Endothelial cell of umbilical vein (primary cell): ENCODE results near the gene CPT1A. TPM values are rescaled to one million over a fixed set of nuclear protein-coding genes. Genes with fewer than 3 reads are reported as not detected.

ENCODE experiments used
- BruUV-seq: library from RNA; stranded (reverse); fragments of 400-500 nt; replicated peaks from 2 replicates; lab custom pipeline; 2021; lab: Mats Ljungman, UMichigan
- CTCF ChIA-PET: fragments of 300-600, 350-600 bp; sonication (Branson Sonifier 250); formaldehyde crosslinking; loops from one replicate; lab custom pipeline; 2021; ENCODE audit warnings: antibody characterized with exemption, inconsistent platforms; lab: Charles Lee
- POLR2A ChIA-PET: fragments of 300-600, 350-600 bp; sonication (Branson Sonifier 250); formaldehyde crosslinking; loops from one replicate; lab custom pipeline; 2021; ENCODE audit warnings: antibody characterized with exemption, inconsistent platforms; lab: Charles Lee
- DNase-seq: peaks from one replicate; pipeline ENCODE4 v3.0.0-alpha.2; 2011; ENCODE audit warnings: low read depth, low spot score
- FAIRE-seq: peaks from 2 replicates; lab custom pipeline; 2011; peaks lifted over from hg19 to GRCh38; lab: Jason Lieb, UNC
- H2AFZ ChIP-seq: 2 replicates; pipeline ENCODE4 v1.6.0; 2012; ENCODE audit warnings: low read depth, low read length, control low read depth, inconsistent platforms
- H3K27ac ChIP-seq: 2 replicates; pipeline ENCODE4 v1.5.1; 2011; ENCODE audit warnings: low read depth, mild to moderate bottlenecking, control low read depth, low read length, moderate library complexity; ENCODE audit not compliant: insufficient read depth
- H3K27me3 ChIP-seq, 2 experiments: 2 replicates each; pipeline versions ENCODE4 v1.6.0 to v1.6.1; 2011; ENCODE audit warnings: low read length in 2 of 2, mixed read lengths in 1 of 2; ENCODE audit not compliant: control insufficient read depth in 2 of 2, insufficient read depth in 2 of 2
- H3K36me3 ChIP-seq, 2 experiments: 2 replicates in 1 of 2; 3 replicates in 1 of 2; pipeline ENCODE4 v1.5.1; 2011; ENCODE audit warnings: low read length in 2 of 2, mild to moderate bottlenecking in 1 of 2, moderate library complexity in 1 of 2; ENCODE audit not compliant: control insufficient read depth in 2 of 2, insufficient read depth in 2 of 2; ENCODE audit errors: extremely low read depth in 1 of 2
- H3K4me1 ChIP-seq: 3 replicates; pipeline ENCODE4 v1.5.1; 2011; ENCODE audit warnings: mild to moderate bottlenecking, low read length; ENCODE audit not compliant: control insufficient read depth, insufficient read depth; ENCODE audit errors: extremely low read depth
- H3K4me2 ChIP-seq: 2 replicates; pipeline ENCODE4 v1.6.1; 2011; ENCODE audit warnings: low read length, control low read depth, mixed read lengths; ENCODE audit not compliant: insufficient read depth
- H3K4me3 ChIP-seq, 3 experiments: fragments of 200-600 bp in 1 of 3; sonication (generic), shearing (Covaris generic) in 1 of 3; replicated peaks in 1 of 3; 2 replicates each; pipeline ENCODE4 v1.5.1; 2011 to 2016; ENCODE audit warnings: control low read depth in 3 of 3, low read length in 3 of 3, mild to moderate bottlenecking in 2 of 3, inconsistent platforms in 1 of 3, low read depth in 1 of 3, moderate library complexity in 1 of 3; ENCODE audit not compliant: insufficient read depth in 1 of 3
- H3K79me2 ChIP-seq: 2 replicates; pipeline ENCODE4 v1.6.0; 2012; ENCODE audit warnings: low read length, inconsistent platforms; ENCODE audit not compliant: control insufficient read depth, insufficient read depth
- H3K9ac ChIP-seq: replicated peaks from 2 replicates; pipeline ENCODE3; 2011; ENCODE audit warnings: low read length, control low read depth; ENCODE audit not compliant: insufficient read depth; ENCODE audit errors: extremely low read depth
- H3K9me1 ChIP-seq: replicated peaks from 3 replicates; pipeline ENCODE4 v1.6.0; 2011; ENCODE audit warnings: mild to moderate bottlenecking, low read length; ENCODE audit not compliant: control insufficient read depth, insufficient read depth; ENCODE audit errors: extremely low read depth
- H3K9me3 ChIP-seq: replicated peaks from 2 replicates; pipeline ENCODE4 v1.5.1; 2012; ENCODE audit warnings: low read length, inconsistent platforms; ENCODE audit not compliant: control insufficient read depth, insufficient read depth
- H4K20me1 ChIP-seq: replicated peaks from 2 replicates; pipeline ENCODE3; 2011; ENCODE audit warnings: mild to moderate bottlenecking, low read length; ENCODE audit not compliant: control insufficient read depth, insufficient read depth; ENCODE audit errors: extremely low read depth
- MYC ChIP-seq: IDR thresholded peaks from one replicate; pipeline ENCODE4 v1.6.1; 2011; ENCODE audit warnings: mild to moderate bottlenecking, low read depth, low read length
- POLR2A ChIP-seq: IDR thresholded peaks from 2 replicates; pipeline ENCODE4 v1.6.1; 2012; ENCODE audit warnings: low read depth, mild to moderate bottlenecking, control low read depth, low read length
- POLR2AphosphoS5 ChIP-seq: IDR thresholded peaks from 2 replicates; pipeline ENCODE4 v1.6.1; 2012; ENCODE audit warnings: low read depth, mild to moderate bottlenecking, control low read depth, low read length, moderate library complexity; ENCODE audit not compliant: insufficient read depth
- dilution Hi-C: fragments of 300-500 bp; cut with MboI; formaldehyde crosslinking; loops from one replicate; pipeline ENCODE4 v1.15.0; 2019; ENCODE audit warnings: low sequenced_read_pairs; ENCODE audit not compliant: extremely low pct_ligation_motif_present
- intact Hi-C: fragments of 100-400 bp; cut with micrococcal nuclease; formaldehyde crosslinking; loops from one replicate; pipeline ENCODE4 v1.10.0; 2022
- polyA plus RNA-seq, 4 experiments: library from polyadenylated mRNA; depleted of rRNA in 3 of 4; stranded (reverse) in 3 of 4; unstranded in 1 of 4; fragments of >200 nt; gene quantifications; 2 replicates each; pipeline versions ENCODE4 v1.2.1 to v1.2.3, GENCODE V29; 2011 to 2012; ENCODE audit warnings: missing spikeins in 1 of 4
- total RNA-seq: library from RNA; stranded (reverse); gene quantifications from 2 replicates; pipeline ENCODE4 v1.2.3, GENCODE V29; 2021
- TF ChIP-seq, protein P1 (sequence below): IDR thresholded peaks from 2 replicates; pipeline ENCODE4 v1.6.1; 2011; ENCODE audit not compliant: insufficient read depth, insufficient read length

CPT1A gene
- total and polyA plus RNA-seq, 2 donors (not counting 3 experiments of a cell fraction or from before 2014, with no cell fraction given): 26.3 to 62.1 TPM

DNA sequence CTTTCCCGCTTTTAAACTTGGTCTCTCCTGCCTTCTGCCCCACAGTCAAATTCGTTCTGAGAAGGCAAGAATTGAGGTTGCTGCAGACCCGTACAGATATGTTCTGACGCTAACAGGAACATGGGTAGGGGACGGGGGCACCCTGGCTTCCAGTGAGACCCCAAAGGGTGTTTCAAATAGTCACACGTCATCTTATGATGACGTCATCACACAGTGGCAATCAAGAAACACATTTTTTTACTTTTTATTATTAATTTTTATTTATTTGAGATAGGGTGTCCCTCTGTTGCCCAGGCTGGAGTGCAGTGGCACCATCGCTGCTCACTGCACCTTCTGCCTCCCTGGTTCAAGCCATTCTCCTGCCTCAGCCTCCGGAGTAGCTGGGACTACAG, 67.5 kb downstream of the CPT1A start:
- no TSS peak for BruUV-seq
- Histone ChIP-seq H3K4me1 (no peaks in the 10 kb centered on the region), H3K9me1 (no peaks in the 10 kb centered on the region), H3K79me2 (no peaks in the 10 kb centered on the region), H3K9ac (no peak overlapping the region), H3K27me3 (no peaks in the 10 kb centered on the region), H3K27ac (no peak overlapping the region), H3K36me3 (peaks cover 8 to 50% of the 10 kb centered on the region in 2 experiments), H3K9me3 (no peaks in the 10 kb centered on the region), H3K4me2 (no peak overlapping the region), H4K20me1 (no peaks in the 10 kb centered on the region), H3K4me3 (no peak overlapping the region), H2AFZ (no peak overlapping the region)
- ChIA-PET CTCF (no interaction called here), POLR2A (no interaction called here)
- DNase-seq (no peak), FAIRE-seq (no peak)
- dilution Hi-C loops (no loop called here), intact Hi-C loops (no loop called here)
- TF ChIP-seq POLR2AphosphoS5: no peak
- no peak for TF ChIP-seq MYC
- TF ChIP-seq, protein P1, sequence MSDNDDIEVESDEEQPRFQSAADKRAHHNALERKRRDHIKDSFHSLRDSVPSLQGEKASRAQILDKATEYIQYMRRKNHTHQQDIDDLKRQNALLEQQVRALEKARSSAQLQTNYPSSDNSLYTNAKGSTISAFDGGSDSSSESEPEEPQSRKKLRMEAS: no peak

DNA sequence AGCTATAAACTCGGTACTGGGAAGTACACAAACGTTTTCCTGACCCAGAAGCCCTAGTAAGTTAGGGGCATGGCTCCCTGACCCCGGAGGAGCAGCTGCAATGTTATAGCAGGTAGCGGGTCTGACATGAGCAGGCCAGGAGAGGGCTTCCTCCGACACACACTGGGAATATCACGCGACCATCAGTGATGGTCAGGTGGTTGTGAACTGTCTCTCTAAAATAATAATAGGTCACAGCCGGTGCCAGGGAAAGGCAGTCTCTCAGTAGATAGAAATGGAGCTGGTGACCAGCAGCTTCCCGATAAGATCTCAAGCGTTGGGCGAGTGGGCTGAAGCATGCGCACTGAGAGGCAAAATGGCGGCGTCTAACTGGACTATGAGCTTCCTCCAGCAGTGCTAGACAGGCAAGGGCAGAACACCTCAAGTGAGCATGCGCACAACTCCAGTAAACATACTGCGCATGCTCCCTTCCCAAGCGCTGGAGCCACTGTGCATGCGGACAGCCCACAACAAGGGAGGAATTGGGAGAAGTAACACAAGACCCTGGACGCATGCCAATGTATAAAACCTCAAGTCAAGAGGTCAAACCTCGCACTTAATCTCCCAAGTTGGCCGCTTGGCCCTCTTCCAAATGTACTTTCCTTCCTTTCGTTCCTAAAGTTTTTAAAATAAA, 68.1 kb downstream of the CPT1A start:
- peaks cover 6 to 51% of the 10 kb centered on the region in 2 experiments for H3K36me3 ChIP-seq
- H3K9ac ChIP-seq: no peak overlapping the region
- H3K9me3 ChIP-seq: no peaks in the 10 kb centered on the region
- H3K9me1 ChIP-seq: no peaks in the 10 kb centered on the region
- ChIA-PET POLR2A (no interaction called here), CTCF (no interaction called here)
- intact Hi-C loops: no loop called here
- no peaks in the 10 kb centered on the region for H3K27me3 ChIP-seq
- H3K4me1 ChIP-seq: no peaks in the 10 kb centered on the region
- TF ChIP-seq POLR2A: no peak
- no peak overlapping the region for H2AFZ ChIP-seq
- DNase-seq (no peak), FAIRE-seq (no peak)
- H4K20me1 ChIP-seq: no peaks in the 10 kb centered on the region
- H3K79me2 ChIP-seq: no peaks in the 10 kb centered on the region
- H3K27ac ChIP-seq: no peak overlapping the region
- no peak overlapping the region for H3K4me2 ChIP-seq
- H3K4me3 ChIP-seq: no peak overlapping the region
- no TSS peak for BruUV-seq
- dilution Hi-C loops: no loop called here
